Measurements from ENCODE around the gene PNMT. TPM values are rescaled to one million over a fixed set of nuclear protein-coding genes. Genes with fewer than 3 reads are reported as not detected.
A peak's percentile ranks its signal among the peaks of the same experiment; 100 is the strongest.

The PNMT gene
- total RNA-seq, 2 donors from 2014 or later = 0.47 TPM; not detected in 1

GRCh38 chr17:39653316-39653661, 15.0 kb upstream of the PNMT start:
- Histone ChIP-seq H3K27ac (no peak overlapping the region), H3K9ac (ENCODE audit: low read depth in 2 of 2, low read length in 2 of 2) (peak overlapping the region; percentile 31 to 84), H3K4me1 (peaks cover 30% of the 10 kb centered on the region), H3K9me3 (no peaks in the 10 kb centered on the region), H3K4me3 (no peak overlapping the region), H3K27me3 (no peaks in the 10 kb centered on the region), H3K36me3 (no peaks in the 10 kb centered on the region)
- intact Hi-C loops (cut with DNase I) = no loop called here
- no peak for DNase-seq
- TF ChIP-seq, protein P1, sequence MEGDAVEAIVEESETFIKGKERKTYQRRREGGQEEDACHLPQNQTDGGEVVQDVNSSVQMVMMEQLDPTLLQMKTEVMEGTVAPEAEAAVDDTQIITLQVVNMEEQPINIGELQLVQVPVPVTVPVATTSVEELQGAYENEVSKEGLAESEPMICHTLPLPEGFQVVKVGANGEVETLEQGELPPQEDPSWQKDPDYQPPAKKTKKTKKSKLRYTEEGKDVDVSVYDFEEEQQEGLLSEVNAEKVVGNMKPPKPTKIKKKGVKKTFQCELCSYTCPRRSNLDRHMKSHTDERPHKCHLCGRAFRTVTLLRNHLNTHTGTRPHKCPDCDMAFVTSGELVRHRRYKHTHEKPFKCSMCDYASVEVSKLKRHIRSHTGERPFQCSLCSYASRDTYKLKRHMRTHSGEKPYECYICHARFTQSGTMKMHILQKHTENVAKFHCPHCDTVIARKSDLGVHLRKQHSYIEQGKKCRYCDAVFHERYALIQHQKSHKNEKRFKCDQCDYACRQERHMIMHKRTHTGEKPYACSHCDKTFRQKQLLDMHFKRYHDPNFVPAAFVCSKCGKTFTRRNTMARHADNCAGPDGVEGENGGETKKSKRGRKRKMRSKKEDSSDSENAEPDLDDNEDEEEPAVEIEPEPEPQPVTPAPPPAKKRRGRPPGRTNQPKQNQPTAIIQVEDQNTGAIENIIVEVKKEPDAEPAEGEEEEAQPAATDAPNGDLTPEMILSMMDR (IDR thresholded peaks at IDR 0.05) = no peak

GRCh38 chr17:39653662-39654331, 14.5 kb upstream of the PNMT start:
- H3K36me3 ChIP-seq = no peaks in the 10 kb centered on the region
- TF ChIP-seq, protein P1 (IDR thresholded peaks at IDR 0.05) = peak; percentile 88
- H3K9ac ChIP-seq (ENCODE audit: low read depth in 2 of 2, low read length in 2 of 2) = peak overlapping the region; percentile 31 to 34
- H3K27ac ChIP-seq = no peak overlapping the region
- DNase-seq = peak; percentile 90
- no peaks in the 10 kb centered on the region for H3K27me3 ChIP-seq
- intact Hi-C loops (cut with DNase I) = no loop called here
- no peaks in the 10 kb centered on the region for H3K9me3 ChIP-seq
- peaks cover 30% of the 10 kb centered on the region for H3K4me1 ChIP-seq
- H3K4me3 ChIP-seq = no peak overlapping the region

DNA sequence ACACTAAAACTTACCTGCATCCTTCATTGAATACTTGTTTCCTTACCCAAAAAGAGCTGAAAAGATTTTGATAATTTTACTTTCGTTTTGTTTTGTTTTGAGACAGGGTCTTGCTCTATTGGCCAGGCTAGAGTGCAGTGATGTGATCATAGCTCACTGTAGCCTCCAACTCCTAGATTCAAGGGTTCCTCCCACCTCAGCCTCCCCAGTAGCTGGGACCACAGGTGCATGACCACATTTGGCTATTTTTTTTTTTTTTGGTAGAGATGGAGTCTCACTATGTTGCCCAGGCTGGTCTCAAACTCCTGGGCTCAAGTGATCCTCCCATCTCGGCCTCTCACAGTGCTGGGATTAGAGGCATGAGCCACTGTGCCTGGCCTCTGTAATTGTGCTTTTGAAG, 13.1 kb upstream of the PNMT start:
- Histone ChIP-seq H3K4me1 (peaks cover 30% of the 10 kb centered on the region), H3K36me3 (no peaks in the 10 kb centered on the region), H3K27me3 (no peaks in the 10 kb centered on the region), H3K9me3 (no peaks in the 10 kb centered on the region), H3K4me3 (no peak overlapping the region), H3K9ac (ENCODE audit: low read depth in 2 of 2, low read length in 2 of 2) (no peak overlapping the region), H3K27ac (no peak overlapping the region)
- TF ChIP-seq, protein P1 (IDR thresholded peaks at IDR 0.05) = no peak
- intact Hi-C loops (cut with DNase I) = no loop called here
- no peak for DNase-seq

DNA sequence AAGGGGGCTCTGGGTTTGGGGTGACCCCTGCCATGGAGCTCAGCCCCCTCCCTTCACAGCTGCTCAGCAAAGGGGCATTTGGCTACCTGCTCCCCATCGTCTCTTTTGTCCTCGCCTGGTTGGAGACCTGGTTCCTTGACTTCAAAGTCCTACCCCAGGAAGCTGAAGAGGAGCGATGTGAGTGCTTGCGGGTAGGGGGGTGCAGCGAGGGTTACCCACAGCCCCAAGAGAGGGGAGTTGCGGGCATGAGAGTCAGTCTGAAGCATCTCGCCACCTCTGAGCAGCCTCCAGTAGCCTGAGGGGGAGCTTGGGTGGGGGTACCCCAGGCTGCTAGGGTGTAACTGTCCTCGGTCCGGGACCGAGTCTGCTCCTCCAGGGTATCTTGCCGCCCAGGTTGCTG, 9.9 kb upstream of the PNMT start:
- H3K4me3 ChIP-seq = no peak overlapping the region
- no peak overlapping the region for H3K27ac ChIP-seq
- peaks cover 10% of the 10 kb centered on the region for H3K4me1 ChIP-seq
- H3K9me3 ChIP-seq = no peaks in the 10 kb centered on the region
- no peak overlapping the region for H3K9ac ChIP-seq (ENCODE audit: low read depth in 2 of 2, low read length in 2 of 2)
- H3K27me3 ChIP-seq = no peaks in the 10 kb centered on the region
- TF ChIP-seq, protein P1 (IDR thresholded peaks at IDR 0.05) = no peak
- H3K36me3 ChIP-seq = peaks cover 5% of the 10 kb centered on the region
- intact Hi-C loops (cut with DNase I) = no loop called here
- DNase-seq = no peak

- Histone ChIP-seq H3K4me3 (no peak overlapping the region), H3K27me3 (no peaks in the 10 kb centered on the region), H3K9me3 (no peaks in the 10 kb centered on the region), H3K9ac (ENCODE audit: low read depth in 2 of 2, low read length in 2 of 2) (no peak overlapping the region), H3K36me3 (peaks cover 5% of the 10 kb centered on the region), H3K27ac (no peak overlapping the region), H3K4me1 (peaks cover 12% of the 10 kb centered on the region)
- intact Hi-C loops (cut with DNase I) = no loop called here
- no peak for DNase-seq
- TF ChIP-seq, protein P1 (IDR thresholded peaks at IDR 0.05) = no peak
These were observed 9.5 kb upstream of the PNMT start for GRCh38 chr17:39658760-39659159.

Measured in colonic mucosa (tissue), 4 donors.